ENCODE measurements around the gene ATF7IP.
"Not testable (repeated sequence)": the region's sequence is repeated elsewhere in the genome, so short reads cannot be mapped to it uniquely, and the experiment has no call there.

The ATF7IP gene

GRCh38 chr12:14395074-14395778, 29.7 kb downstream of the ATF7IP start:
- H3K4me1 Mint-ChIP-seq (ENCODE audit: low read depth), result peaks cover 70% of the 10 kb centered on the region
- H3K36me3 Mint-ChIP-seq (ENCODE audit: low read depth), result peaks cover 34% of the 10 kb centered on the region
- peak overlapping the region; percentile 97 for H3K27ac Mint-ChIP-seq
- H3K9me3 Mint-ChIP-seq, result no peaks in the 10 kb centered on the region
- H3K4me3 Mint-ChIP-seq, result peak overlapping the region; percentile 85
- H3K27me3 Mint-ChIP-seq (ENCODE audit: low read depth), result no peaks in the 10 kb centered on the region

- no peaks in the 10 kb centered on the region for H3K9me3 Mint-ChIP-seq
- H3K27ac Mint-ChIP-seq, result peak overlapping the region; percentile 58
- peaks cover 73% of the 10 kb centered on the region for H3K4me1 Mint-ChIP-seq (ENCODE audit: low read depth)
- H3K27me3 Mint-ChIP-seq (ENCODE audit: low read depth), result no peaks in the 10 kb centered on the region
- H3K4me3 Mint-ChIP-seq, result peak overlapping the region; percentile 56
- peaks cover 30% of the 10 kb centered on the region for H3K36me3 Mint-ChIP-seq (ENCODE audit: low read depth)
These were observed 30.6 kb downstream of the ATF7IP start for GRCh38 chr12:14396071-14396470.

DNA sequence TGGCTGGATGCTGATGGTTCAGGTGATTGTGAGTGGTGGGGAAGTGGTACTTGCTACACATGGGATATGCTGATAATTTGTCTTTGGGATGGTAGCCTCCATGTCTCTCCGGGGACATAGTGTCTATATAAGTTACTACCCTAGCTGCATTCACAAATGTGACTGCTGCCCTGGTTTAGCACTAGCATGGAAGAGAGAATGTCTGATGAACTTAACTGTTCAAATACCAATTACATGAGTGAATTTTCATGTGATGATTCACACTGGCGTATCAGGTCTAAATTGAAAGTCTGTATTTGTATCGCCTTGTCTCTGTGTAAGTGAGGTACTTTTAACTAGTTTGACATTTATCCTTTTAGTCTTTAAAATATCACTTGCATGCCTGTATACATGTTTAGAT, 34.4 kb downstream of the ATF7IP start:
- no peaks in the 10 kb centered on the region for H3K9me3 Mint-ChIP-seq
- H3K36me3 Mint-ChIP-seq (ENCODE audit: low read depth), result peaks cover 22% of the 10 kb centered on the region
- peak overlapping the region; percentile 78 for H3K4me3 Mint-ChIP-seq
- peak overlapping the region; percentile 83 for H3K27ac Mint-ChIP-seq
- H3K27me3 Mint-ChIP-seq (ENCODE audit: low read depth), result no peaks in the 10 kb centered on the region
- peaks cover 70% of the 10 kb centered on the region for H3K4me1 Mint-ChIP-seq (ENCODE audit: low read depth)

- Mint-ChIP-seq H3K27ac (peak overlapping the region; percentile 83), H3K36me3 (ENCODE audit: low read depth) (peaks cover 25% of the 10 kb centered on the region), H3K4me1 (ENCODE audit: low read depth) (peaks cover 68% of the 10 kb centered on the region)
These were observed 35.1 kb downstream of the ATF7IP start for GRCh38 chr12:14400599-14400998.

GRCh38 chr12:14401267-14401666, 35.8 kb downstream of the ATF7IP start:
- H3K4me1 Mint-ChIP-seq (ENCODE audit: low read depth), result peaks cover 66% of the 10 kb centered on the region
- peaks cover 26% of the 10 kb centered on the region for H3K36me3 Mint-ChIP-seq (ENCODE audit: low read depth)
- H3K4me3 Mint-ChIP-seq, result peak overlapping the region; percentile 45
- H3K27me3 Mint-ChIP-seq (ENCODE audit: low read depth); H3K9me3 Mint-ChIP-seq: not testable (repeated sequence)
- H3K27ac Mint-ChIP-seq, result peak overlapping the region; percentile 83

More at GRCh38 chr12:14400599-14400998, 35.1 kb downstream of the ATF7IP start:
- Mint-ChIP-seq H3K4me3 (peak overlapping the region; percentile 78), H3K27me3 (ENCODE audit: low read depth) (no peaks in the 10 kb centered on the region), H3K9me3 (peaks cover under 1% of the 10 kb centered on the region)

- H3K27ac Mint-ChIP-seq, result no peak overlapping the region
- no peaks in the 10 kb centered on the region for H3K27me3 Mint-ChIP-seq (ENCODE audit: low read depth)
- peaks cover 55% of the 10 kb centered on the region for H3K4me1 Mint-ChIP-seq (ENCODE audit: low read depth)
- peaks cover 3% of the 10 kb centered on the region for H3K9me3 Mint-ChIP-seq
- H3K36me3 Mint-ChIP-seq (ENCODE audit: low read depth), result peaks cover 16% of the 10 kb centered on the region
- H3K4me3 Mint-ChIP-seq, result no peak overlapping the region
These were observed 37.2 kb downstream of the ATF7IP start for GRCh38 chr12:14402697-14403096.

DNA sequence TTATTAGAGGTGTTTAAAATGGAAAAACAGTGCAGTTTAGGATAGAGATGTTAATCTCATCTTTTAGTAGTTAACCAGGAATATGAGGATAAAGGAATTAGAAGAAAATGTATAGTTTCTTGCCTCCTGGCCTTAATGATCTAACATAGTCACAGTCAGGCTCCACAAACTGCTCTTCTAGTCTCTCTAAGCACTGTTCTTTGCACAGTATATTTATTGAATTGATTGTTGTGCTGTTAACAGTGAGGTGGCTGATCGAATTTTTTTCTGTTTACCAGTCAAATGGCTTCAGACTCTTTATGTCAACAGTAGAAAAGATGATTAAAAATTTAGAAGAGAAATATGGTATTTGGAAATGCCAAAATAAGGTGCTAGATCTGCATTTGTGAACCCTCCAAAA, 37.8 kb downstream of the ATF7IP start:
- H3K27me3 Mint-ChIP-seq (ENCODE audit: low read depth), result no peaks in the 10 kb centered on the region
- H3K36me3 Mint-ChIP-seq (ENCODE audit: low read depth), result peaks cover 17% of the 10 kb centered on the region

GRCh38 chr12:14403711-14404196, 38.3 kb downstream of the ATF7IP start:
- H3K4me3 Mint-ChIP-seq, result peak overlapping the region; percentile 27

More for the DNA sequence above, 37.8 kb downstream of the ATF7IP start:
- no peak overlapping the region for H3K27ac Mint-ChIP-seq
- H3K9me3 Mint-ChIP-seq, result peaks cover 3% of the 10 kb centered on the region
- peak overlapping the region; percentile 3 for H3K4me3 Mint-ChIP-seq
- peaks cover 52% of the 10 kb centered on the region for H3K4me1 Mint-ChIP-seq (ENCODE audit: low read depth)

GRCh38 chr12:14405407-14405806, 39.9 kb downstream of the ATF7IP start:
- not testable (repeated sequence) for H3K27me3 Mint-ChIP-seq (ENCODE audit: low read depth); H3K9me3 Mint-ChIP-seq; H3K4me3 Mint-ChIP-seq; H3K27ac Mint-ChIP-seq
- peaks cover 24% of the 10 kb centered on the region for H3K36me3 Mint-ChIP-seq (ENCODE audit: low read depth)
- H3K4me1 Mint-ChIP-seq (ENCODE audit: low read depth), result peaks cover 47% of the 10 kb centered on the region

More at GRCh38 chr12:14403711-14404196, 38.3 kb downstream of the ATF7IP start:
- Mint-ChIP-seq H3K9me3 (peaks cover 3% of the 10 kb centered on the region), H3K36me3 (ENCODE audit: low read depth) (peaks cover 21% of the 10 kb centered on the region), H3K27me3 (ENCODE audit: low read depth) (no peaks in the 10 kb centered on the region), H3K27ac (peak overlapping the region; percentile 68), H3K4me1 (ENCODE audit: low read depth) (peaks cover 53% of the 10 kb centered on the region)

DNA sequence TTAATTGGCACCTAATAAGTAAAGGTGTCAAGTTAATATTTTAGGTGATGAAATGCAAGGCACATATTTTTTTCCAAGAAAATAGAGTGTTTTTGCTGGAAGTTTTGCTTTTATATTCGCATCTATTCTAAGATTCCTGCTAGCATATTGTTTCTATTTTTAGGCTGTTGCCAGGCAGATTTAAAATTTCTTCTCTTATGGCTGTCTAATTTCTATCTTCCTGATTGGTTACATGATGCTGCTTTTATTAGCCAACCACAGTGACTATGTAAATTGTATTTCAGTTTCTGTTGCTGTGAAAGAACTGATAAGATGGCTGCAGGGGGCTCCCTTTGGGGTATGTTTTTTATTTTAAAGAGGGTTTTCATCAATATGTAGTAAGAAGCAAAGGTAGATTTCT, 42.7 kb downstream of the ATF7IP start:
- Mint-ChIP-seq H3K4me1 (ENCODE audit: low read depth) (peaks cover 45% of the 10 kb centered on the region), H3K27me3 (ENCODE audit: low read depth) (no peaks in the 10 kb centered on the region), H3K27ac (no peak overlapping the region), H3K36me3 (ENCODE audit: low read depth) (peaks cover 19% of the 10 kb centered on the region), H3K9me3 (peaks cover 3% of the 10 kb centered on the region), H3K4me3 (no peak overlapping the region)

GRCh38 chr12:14410177-14410576, 44.7 kb downstream of the ATF7IP start:
- Mint-ChIP-seq H3K27ac (no peak overlapping the region), H3K36me3 (ENCODE audit: low read depth) (peaks cover 15% of the 10 kb centered on the region), H3K9me3 (peaks cover 3% of the 10 kb centered on the region), H3K27me3 (ENCODE audit: low read depth) (no peaks in the 10 kb centered on the region), H3K4me3 (no peak overlapping the region), H3K4me1 (ENCODE audit: low read depth) (peaks cover 41% of the 10 kb centered on the region)

GRCh38 chr12:14410841-14411569, 45.5 kb downstream of the ATF7IP start:
- Mint-ChIP-seq H3K27ac (no peak overlapping the region), H3K9me3 (no peaks in the 10 kb centered on the region), H3K27me3 (ENCODE audit: low read depth) (no peaks in the 10 kb centered on the region), H3K4me3 (peak overlapping the region; percentile 15), H3K36me3 (ENCODE audit: low read depth) (peaks cover 12% of the 10 kb centered on the region), H3K4me1 (ENCODE audit: low read depth) (peaks cover 41% of the 10 kb centered on the region)

GRCh38 chr12:14416658-14417057, 51.2 kb downstream of the ATF7IP start:
- peak overlapping the region; percentile 52 for H3K4me3 Mint-ChIP-seq
- peaks cover 21% of the 10 kb centered on the region for H3K36me3 Mint-ChIP-seq (ENCODE audit: low read depth)
- H3K9me3 Mint-ChIP-seq, result peaks cover 13% of the 10 kb centered on the region
- H3K27me3 Mint-ChIP-seq (ENCODE audit: low read depth), result no peaks in the 10 kb centered on the region
- H3K4me1 Mint-ChIP-seq (ENCODE audit: low read depth), result peaks cover 42% of the 10 kb centered on the region
- peak overlapping the region; percentile 69 for H3K27ac Mint-ChIP-seq

GRCh38 chr12:14417715-14418114, 52.2 kb downstream of the ATF7IP start:
- H3K4me3 Mint-ChIP-seq, result peak overlapping the region; percentile 83
- H3K36me3 Mint-ChIP-seq (ENCODE audit: low read depth), result peaks cover 30% of the 10 kb centered on the region
- peaks cover 24% of the 10 kb centered on the region for H3K9me3 Mint-ChIP-seq
- peaks cover 38% of the 10 kb centered on the region for H3K4me1 Mint-ChIP-seq (ENCODE audit: low read depth)
- peak overlapping the region; percentile 92 for H3K27ac Mint-ChIP-seq
- no peaks in the 10 kb centered on the region for H3K27me3 Mint-ChIP-seq (ENCODE audit: low read depth)

DNA sequence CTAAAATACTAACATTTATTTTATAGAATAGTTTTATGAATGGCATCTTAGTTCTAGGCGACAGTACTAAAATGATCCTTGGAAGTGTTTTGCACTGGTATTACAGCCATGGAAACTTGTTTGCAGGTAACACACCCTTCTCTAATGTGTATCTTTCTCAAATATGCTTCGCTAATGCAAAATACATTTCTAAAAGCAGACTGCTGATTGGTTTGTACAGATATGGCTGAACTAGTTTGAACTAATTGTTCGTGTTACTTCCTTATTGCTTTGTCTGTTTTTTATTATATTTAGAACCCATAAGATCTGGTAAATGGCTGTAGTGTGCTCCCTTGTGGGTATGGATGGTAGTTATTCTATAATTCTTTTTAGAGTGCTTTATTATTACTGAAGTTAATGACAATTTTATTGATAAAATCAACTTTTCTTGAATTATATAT, 53.0 kb downstream of the ATF7IP start:
- H3K27ac Mint-ChIP-seq, result no peak overlapping the region
- no peaks in the 10 kb centered on the region for H3K27me3 Mint-ChIP-seq (ENCODE audit: low read depth)
- peaks cover 37% of the 10 kb centered on the region for H3K4me1 Mint-ChIP-seq (ENCODE audit: low read depth)
- H3K4me3 Mint-ChIP-seq, result peak overlapping the region; percentile 18
- peaks cover 37% of the 10 kb centered on the region for H3K36me3 Mint-ChIP-seq (ENCODE audit: low read depth)
- H3K9me3 Mint-ChIP-seq, result peaks cover 32% of the 10 kb centered on the region

All from T-helper 1 cell treated with Interleukin-12 subunit alpha and Interleukin-12 subunit beta and Interleukin-4 antibody, amounts not matched to agents 30 μg/mL and 1 μg/mL, for 36 hours (primary cell).